Dendritic cell treated with granulocyte-macrophage colony-stimulating factor and Interleukin-4, amounts not matched to agents 40 ng/mL and 50 ng/mL, for 4 days (primary cell): ENCODE results near the gene SMC6.
A peak's percentile ranks its signal among the peaks of the same experiment; 100 is the strongest.

Experiments used
- H3K27ac Mint-ChIP-seq: one replicate; pipeline ENCODE4 v1.8.0; 2022; ENCODE audit warnings: mild to moderate bottlenecking, mixed read lengths
- H3K27me3 Mint-ChIP-seq: one replicate; pipeline ENCODE4 v1.8.0; 2022; ENCODE audit warnings: mild to moderate bottlenecking, mixed read lengths
- H3K36me3 Mint-ChIP-seq: one replicate; pipeline ENCODE4 v1.8.0; 2022; ENCODE audit warnings: low read depth, mixed read lengths
- H3K4me1 Mint-ChIP-seq: one replicate; pipeline ENCODE4 v1.8.0; 2022; ENCODE audit warnings: low read depth, mixed read lengths
- H3K4me3 Mint-ChIP-seq: one replicate; pipeline ENCODE4 v1.8.0; 2022; ENCODE audit warnings: mild to moderate bottlenecking, moderate library complexity, mixed read lengths
- H3K9me3 Mint-ChIP-seq: one replicate; pipeline ENCODE4 v1.8.0; 2022; ENCODE audit warnings: mixed read lengths
- intact Hi-C: fragments of 100-400 bp; cut with micrococcal nuclease; formaldehyde crosslinking; loops from one replicate; pipeline ENCODE4 v1.15.0; 2022

SMC6 gene

GRCh38 chr2:17753803-17754663 lies at the start of gene SMC6, which contains the start of gene GEN1:
TSS of gene SMC6 (minus strand) at chr2:17753810. CDS start at chr2:17745946, 7,864 bp downstream.
TSS of gene GEN1 (plus strand) at chr2:17754138. CDS start at chr2:17759944, 5,806 bp downstream.
- peaks cover 13% of the 10 kb centered on the region for H3K36me3 Mint-ChIP-seq
- peak within 1 kb of the TSS; percentile 99 for H3K27ac Mint-ChIP-seq
- H3K9me3 Mint-ChIP-seq = no peaks in the 10 kb centered on the region
- H3K4me3 Mint-ChIP-seq = peak within 1 kb of the TSS; percentile 96
- no peaks in the 10 kb centered on the region for H3K27me3 Mint-ChIP-seq
- intact Hi-C loops = loop anchor here (5.0 kb wide), 1 partner anchor 58 kb away; no protein-coding TSS in a partner anchor
- peaks cover 24% of the 10 kb centered on the region for H3K4me1 Mint-ChIP-seq

GRCh38 chr2:17800693-17801458 lies 47.3 kb upstream of the SMC6 start:
- Mint-ChIP-seq H3K4me1 (peaks cover 36% of the 10 kb centered on the region), H3K9me3 (no peaks in the 10 kb centered on the region), H3K4me3 (no peak overlapping the region), H3K27ac (no peak overlapping the region), H3K36me3 (no peaks in the 10 kb centered on the region), H3K27me3 (no peaks in the 10 kb centered on the region)
- intact Hi-C loops = no loop called here

GRCh38 chr2:17800219-17800618 lies 46.6 kb upstream of the SMC6 start:
- intact Hi-C loops = no loop called here
- Mint-ChIP-seq H3K4me3 (no peak overlapping the region), H3K9me3 (no peaks in the 10 kb centered on the region), H3K27me3 (peaks cover under 1% of the 10 kb centered on the region), H3K36me3 (no peaks in the 10 kb centered on the region), H3K27ac (no peak overlapping the region), H3K4me1 (peaks cover 30% of the 10 kb centered on the region)

GRCh38 chr2:17799301-17800120 lies 45.9 kb upstream of the SMC6 start:
- Mint-ChIP-seq H3K4me1 (peaks cover 23% of the 10 kb centered on the region), H3K9me3 (no peaks in the 10 kb centered on the region), H3K4me3 (no peak overlapping the region), H3K27ac (no peak overlapping the region), H3K27me3 (peaks cover 2% of the 10 kb centered on the region), H3K36me3 (no peaks in the 10 kb centered on the region)
- intact Hi-C loops = no loop called here

GRCh38 chr2:17798338-17798737 lies 44.7 kb upstream of the SMC6 start:
- H3K4me3 Mint-ChIP-seq = no peak overlapping the region
- H3K9me3 Mint-ChIP-seq = no peaks in the 10 kb centered on the region
- intact Hi-C loops = no loop called here
- no peaks in the 10 kb centered on the region for H3K36me3 Mint-ChIP-seq
- H3K4me1 Mint-ChIP-seq = peaks cover 11% of the 10 kb centered on the region
- H3K27me3 Mint-ChIP-seq = peaks cover 2% of the 10 kb centered on the region
- no peak overlapping the region for H3K27ac Mint-ChIP-seq

GRCh38 chr2:17795309-17795708 lies 41.7 kb upstream of the SMC6 start:
- intact Hi-C loops = no loop called here
- H3K9me3 Mint-ChIP-seq = no peaks in the 10 kb centered on the region
- peaks cover 6% of the 10 kb centered on the region for H3K4me1 Mint-ChIP-seq
- H3K36me3 Mint-ChIP-seq = no peaks in the 10 kb centered on the region
- H3K4me3 Mint-ChIP-seq = no peak overlapping the region
- H3K27me3 Mint-ChIP-seq = peaks cover 12% of the 10 kb centered on the region
- H3K27ac Mint-ChIP-seq = no peak overlapping the region

GRCh38 chr2:17793803-17794354 lies 40.3 kb upstream of the SMC6 start:
- Mint-ChIP-seq H3K4me3 (no peak overlapping the region), H3K9me3 (no peaks in the 10 kb centered on the region), H3K4me1 (no peaks in the 10 kb centered on the region), H3K27me3 (peaks cover 14% of the 10 kb centered on the region), H3K36me3 (no peaks in the 10 kb centered on the region), H3K27ac (no peak overlapping the region)
- intact Hi-C loops = no loop called here

- Mint-ChIP-seq H3K36me3 (no peaks in the 10 kb centered on the region), H3K27me3 (peaks cover 14% of the 10 kb centered on the region), H3K27ac (no peak overlapping the region), H3K4me3 (no peak overlapping the region), H3K4me1 (no peaks in the 10 kb centered on the region), H3K9me3 (no peaks in the 10 kb centered on the region)
- intact Hi-C loops = no loop called here
Measured at GRCh38 chr2:17793296-17793695, 39.7 kb upstream of the SMC6 start.

GRCh38 chr2:17792515-17792914 lies 38.9 kb upstream of the SMC6 start:
- no peaks in the 10 kb centered on the region for H3K36me3 Mint-ChIP-seq
- H3K27me3 Mint-ChIP-seq = peaks cover 16% of the 10 kb centered on the region
- H3K9me3 Mint-ChIP-seq = no peaks in the 10 kb centered on the region
- no peak overlapping the region for H3K27ac Mint-ChIP-seq
- intact Hi-C loops = no loop called here
- H3K4me3 Mint-ChIP-seq = no peak overlapping the region
- H3K4me1 Mint-ChIP-seq = no peaks in the 10 kb centered on the region

- H3K4me1 Mint-ChIP-seq = no peaks in the 10 kb centered on the region
- H3K4me3 Mint-ChIP-seq = no peak overlapping the region
- no peaks in the 10 kb centered on the region for H3K36me3 Mint-ChIP-seq
- H3K27me3 Mint-ChIP-seq = peaks cover 18% of the 10 kb centered on the region
- H3K9me3 Mint-ChIP-seq = no peaks in the 10 kb centered on the region
- no peak overlapping the region for H3K27ac Mint-ChIP-seq
- intact Hi-C loops = no loop called here
Measured at GRCh38 chr2:17791817-17792130, 38.2 kb upstream of the SMC6 start.

- no peak overlapping the region for H3K4me3 Mint-ChIP-seq
- no peak overlapping the region for H3K27ac Mint-ChIP-seq
- no peaks in the 10 kb centered on the region for H3K4me1 Mint-ChIP-seq
- intact Hi-C loops = no loop called here
- no peaks in the 10 kb centered on the region for H3K9me3 Mint-ChIP-seq
- peaks cover 18% of the 10 kb centered on the region for H3K27me3 Mint-ChIP-seq
- H3K36me3 Mint-ChIP-seq = no peaks in the 10 kb centered on the region
Measured at GRCh38 chr2:17791121-17791816, 37.7 kb upstream of the SMC6 start.

GRCh38 chr2:17790536-17790935 lies 36.9 kb upstream of the SMC6 start:
- no peaks in the 10 kb centered on the region for H3K9me3 Mint-ChIP-seq
- H3K27ac Mint-ChIP-seq = no peak overlapping the region
- no peaks in the 10 kb centered on the region for H3K36me3 Mint-ChIP-seq
- peaks cover 18% of the 10 kb centered on the region for H3K27me3 Mint-ChIP-seq
- H3K4me1 Mint-ChIP-seq = no peaks in the 10 kb centered on the region
- intact Hi-C loops = no loop called here
- no peak overlapping the region for H3K4me3 Mint-ChIP-seq

- H3K9me3 Mint-ChIP-seq = no peaks in the 10 kb centered on the region
- intact Hi-C loops = no loop called here
Measured at GRCh38 chr2:17788773-17789172, 35.2 kb upstream of the SMC6 start.

More at GRCh38 chr2:17788773-17789172, 35.2 kb upstream of the SMC6 start:
- H3K27ac Mint-ChIP-seq = no peak overlapping the region
- H3K4me1 Mint-ChIP-seq = no peaks in the 10 kb centered on the region
- no peaks in the 10 kb centered on the region for H3K36me3 Mint-ChIP-seq
- no peak overlapping the region for H3K4me3 Mint-ChIP-seq
- H3K27me3 Mint-ChIP-seq = peaks cover 16% of the 10 kb centered on the region
